Stimulated activated CD8-positive, alpha-beta memory T cell treated with anti-CD3 and anti-CD28 coated beads, Interleukin-4, amount 100 ng/mL, for 24 hours (primary cell): Measurements from ENCODE around the gene OR14I1.

Experiments used
- DNase-seq: peaks from one replicate; pipeline ENCODE4 v3.0.0-alpha.2; 2020; ENCODE audit warnings: low read depth

Gene OR14I1

GRCh38 chr1:248702714-248703113 is at the start of gene OR14I1:
Gene OR14I1, minus strand, starts transcription at chr1:248702766.
- DNase-seq = no peak

DNA sequence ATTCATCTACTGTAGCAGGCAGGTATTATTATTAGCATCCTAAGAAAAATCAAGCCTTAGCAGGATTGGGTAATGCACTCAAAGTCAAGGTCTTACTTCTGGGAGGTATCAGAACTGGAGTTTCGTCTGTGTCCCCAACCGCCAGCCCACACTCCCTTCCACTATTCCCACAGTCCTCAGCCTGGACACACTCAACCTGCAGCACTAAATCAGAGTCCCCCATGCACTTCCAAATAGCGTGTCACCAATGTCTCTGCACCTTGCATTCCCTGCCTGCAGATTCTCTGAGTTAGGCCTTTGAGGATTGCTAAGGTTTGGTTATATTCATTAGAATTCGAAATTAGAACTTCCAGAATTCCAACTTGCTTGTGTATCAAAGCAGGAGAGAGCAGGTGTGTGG is 49.1 kb upstream of the OR14I1 start:
- no peak for DNase-seq

GRCh38 chr1:248751142-248751541 is 48.6 kb upstream of the OR14I1 start:
- DNase-seq = no peak

GRCh38 chr1:248750496-248750895 is 47.9 kb upstream of the OR14I1 start:
- DNase-seq = no peak

GRCh38 chr1:248748211-248748610 is 45.6 kb upstream of the OR14I1 start:
- DNase-seq = no peak

DNA sequence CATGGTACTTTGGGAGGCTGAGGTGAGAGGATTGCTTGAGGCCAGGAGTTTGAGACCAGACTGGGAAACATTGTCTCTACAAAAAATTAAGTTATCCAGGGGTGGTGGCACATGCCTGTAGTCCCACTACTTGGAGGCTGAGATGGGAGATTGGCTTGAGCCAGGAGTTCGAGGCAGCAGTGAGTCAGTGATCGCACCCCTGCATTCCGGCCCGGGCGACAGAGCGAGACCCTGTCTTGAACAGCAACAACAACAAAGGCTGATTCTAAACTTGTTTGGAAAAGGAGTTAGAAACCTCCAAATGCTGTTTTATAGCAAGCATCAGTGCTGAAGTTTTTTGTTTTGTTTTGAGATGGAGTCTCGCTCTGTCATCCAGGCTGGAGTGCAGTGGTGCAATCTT is 38.3 kb upstream of the OR14I1 start:
- DNase-seq = no peak

DNA sequence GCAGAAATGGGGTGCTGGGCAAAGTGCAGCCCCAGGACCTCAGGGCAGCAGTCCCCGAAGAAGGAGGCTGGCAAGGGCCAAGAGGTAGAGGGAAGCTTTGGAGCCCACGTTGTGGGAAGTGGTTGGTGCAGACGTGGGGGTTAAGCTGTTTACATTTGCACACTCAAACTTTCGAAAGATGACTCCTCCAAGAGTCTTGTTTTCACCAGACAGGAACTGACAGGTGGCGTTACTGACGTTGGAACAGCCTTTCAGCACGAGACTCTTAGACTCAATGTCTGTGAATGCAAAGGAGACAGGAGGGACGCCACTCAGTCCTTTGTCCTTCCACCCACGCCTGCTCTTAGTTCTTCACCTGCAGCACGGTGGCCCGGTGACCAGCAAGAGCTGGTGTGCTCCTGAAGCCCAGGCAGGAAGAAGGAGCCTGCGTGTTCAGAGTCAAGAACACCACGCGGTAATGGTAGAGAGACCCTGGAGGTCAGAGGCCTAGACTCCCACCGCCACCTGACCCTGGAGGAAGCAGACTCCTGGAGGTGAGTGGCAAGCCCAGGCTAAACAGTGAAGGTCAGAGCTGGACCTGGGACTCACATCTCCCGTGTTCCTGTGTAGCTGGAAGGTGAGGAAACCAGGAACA is 37.1 kb upstream of the OR14I1 start:
- DNase-seq = no peak

GRCh38 chr1:248737457-248737856 is 34.9 kb upstream of the OR14I1 start:
- DNase-seq = no peak

DNA sequence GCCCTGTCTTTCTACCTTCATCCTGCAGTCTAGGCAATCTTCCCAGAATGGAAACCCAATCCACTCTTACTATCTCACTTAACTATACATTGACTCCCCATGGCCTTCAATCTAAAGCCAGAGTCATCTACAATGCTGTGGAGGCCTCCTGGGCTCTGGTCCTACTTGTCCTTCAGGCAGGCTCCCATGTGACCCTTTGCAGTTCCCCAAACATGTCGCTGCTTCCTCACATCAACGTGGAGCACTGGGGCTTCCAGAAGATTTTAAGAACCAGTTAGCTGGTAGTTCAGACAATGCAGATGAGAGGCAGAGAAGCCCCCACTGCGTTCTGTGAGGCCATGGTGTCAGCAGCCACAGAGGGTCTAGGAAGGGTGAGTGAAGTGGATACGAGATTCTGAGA is 34.4 kb upstream of the OR14I1 start:
- no peak for DNase-seq

DNA sequence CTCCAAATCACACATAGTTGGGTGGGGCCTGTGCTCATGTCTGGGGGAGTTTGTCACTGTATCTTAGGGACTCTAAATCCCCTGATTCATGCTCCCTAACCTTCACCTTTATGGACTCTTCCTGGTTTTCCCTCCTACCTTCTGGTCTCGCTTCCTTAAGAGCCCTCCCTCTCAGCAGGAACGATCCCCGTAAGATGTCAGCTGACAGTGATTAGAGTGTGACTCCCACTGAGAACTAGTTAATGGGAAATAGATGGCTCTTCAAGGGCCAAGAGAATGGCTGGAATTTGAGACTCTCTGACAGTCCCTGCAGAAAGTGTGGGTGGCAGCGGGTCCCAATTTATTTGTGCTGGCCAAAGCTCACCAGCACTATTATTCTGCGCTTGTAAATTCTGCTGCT is 31.0 kb upstream of the OR14I1 start:
- DNase-seq = no peak

DNA sequence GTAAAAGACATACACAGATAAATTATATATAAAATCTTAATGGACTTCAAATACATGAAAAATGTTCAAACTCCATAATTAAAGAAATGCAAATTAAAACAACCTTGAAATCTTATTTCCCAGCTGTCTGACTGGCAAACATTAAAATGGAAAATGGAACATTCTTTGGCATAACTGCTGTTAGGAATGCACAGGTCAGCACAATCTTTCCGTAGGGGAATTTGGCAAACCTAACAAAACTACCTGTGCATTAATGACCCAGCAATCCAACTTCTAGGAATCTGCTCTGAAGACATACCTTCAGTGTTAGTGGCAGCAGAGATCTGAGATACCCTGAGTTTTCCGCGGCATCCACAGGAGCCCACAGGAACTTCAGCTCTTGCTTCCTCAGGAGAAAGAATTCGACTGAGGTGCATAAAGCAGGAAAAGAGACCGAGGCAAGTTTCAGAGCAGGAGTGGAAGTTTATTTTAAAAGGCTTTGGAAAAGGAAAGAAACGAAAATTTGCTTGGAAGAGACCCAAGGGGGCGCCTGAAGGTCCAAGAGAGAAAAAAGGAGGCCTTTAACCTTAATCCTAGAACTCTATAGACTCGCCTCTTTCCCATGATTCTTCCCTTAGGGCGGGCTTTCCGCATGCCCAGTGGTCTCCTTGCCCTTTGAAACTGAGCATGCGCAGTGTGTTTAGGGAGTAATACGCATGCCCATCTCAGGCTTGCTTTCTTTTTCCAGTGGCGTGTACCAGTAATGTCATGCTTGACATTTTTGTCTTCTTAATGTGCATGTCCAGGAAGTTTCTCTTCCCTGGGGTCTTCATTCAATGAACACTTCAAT is 28.2 kb upstream of the OR14I1 start:
- DNase-seq = no peak

GRCh38 chr1:248714248-248714647 is 11.7 kb upstream of the OR14I1 start:
- no peak for DNase-seq

DNA sequence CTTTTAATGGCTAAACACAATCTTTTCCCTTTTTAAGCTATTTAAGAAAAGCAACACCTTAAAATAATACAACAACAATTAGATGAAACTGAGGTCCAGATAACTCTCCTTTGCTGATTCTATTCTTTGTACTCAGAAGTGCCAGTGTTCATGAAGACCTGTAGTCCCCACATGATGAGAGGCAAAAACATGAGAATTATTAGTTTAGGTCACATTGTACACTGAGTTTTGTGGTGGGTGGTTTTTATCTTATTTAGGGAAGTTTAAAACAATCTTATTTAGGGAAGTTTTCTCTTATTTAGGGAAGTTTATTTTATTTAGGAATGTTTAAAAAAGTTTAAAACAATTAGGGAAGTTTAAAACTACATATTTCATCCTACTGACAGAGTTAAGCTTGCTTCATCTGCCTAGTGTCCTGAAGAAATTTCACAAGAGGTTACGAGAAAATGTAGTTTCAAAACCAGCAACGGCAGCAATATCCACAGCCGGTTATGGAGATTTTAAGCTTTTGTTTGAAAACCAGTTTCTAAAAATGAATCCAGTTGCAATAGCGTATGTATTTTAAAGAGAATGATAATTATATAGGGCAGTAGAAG is 7.8 kb upstream of the OR14I1 start:
- no peak for DNase-seq

DNA sequence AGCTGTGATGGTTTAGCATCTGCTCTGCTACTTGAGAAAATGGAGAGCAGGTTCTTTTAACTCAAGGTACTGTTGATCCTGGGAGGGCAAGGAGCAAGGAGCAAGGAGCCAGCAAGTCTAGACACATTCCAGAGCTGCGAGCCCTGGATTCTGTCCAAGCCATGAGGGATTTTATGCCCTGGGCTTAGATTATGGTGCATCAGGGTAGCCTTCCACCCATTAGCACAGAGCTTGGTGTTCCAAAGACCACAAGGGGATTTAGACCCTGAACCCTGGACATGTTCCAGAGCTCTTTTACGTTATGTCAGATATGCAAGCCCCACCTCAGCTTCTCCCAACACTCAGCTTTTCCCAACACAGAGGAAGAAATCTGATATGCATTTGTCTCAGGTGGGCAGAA is 2.0 kb upstream of the OR14I1 start:
- no peak for DNase-seq

- no peak for DNase-seq
These were observed 1.1 kb upstream of the OR14I1 start for GRCh38 chr1:248703674-248704073.

- no peak for DNase-seq
These were observed 3.5 kb downstream of the OR14I1 start for GRCh38 chr1:248699099-248699498.

DNA sequence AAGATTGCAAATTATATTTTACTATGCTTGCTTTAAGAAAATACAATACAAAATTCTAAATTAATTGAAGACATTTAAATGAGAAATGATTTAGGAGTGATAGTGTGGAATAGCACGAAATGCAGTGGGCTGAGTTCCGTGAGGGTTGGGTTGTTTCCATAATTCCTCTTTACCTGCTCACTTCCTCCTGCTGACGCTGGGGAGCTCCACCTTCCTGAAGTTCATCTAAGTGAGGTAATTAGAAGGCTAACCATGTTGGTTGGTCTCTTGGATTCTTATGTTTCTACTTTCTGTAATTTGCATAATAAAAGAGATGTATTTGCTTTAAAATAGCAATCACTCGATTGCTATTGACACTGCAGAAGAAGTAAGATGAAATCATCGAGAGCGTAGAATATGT is 4.7 kb downstream of the OR14I1 start:
- no peak for DNase-seq

GRCh38 chr1:248696774-248697173 is 5.8 kb downstream of the OR14I1 start:
- no peak for DNase-seq

GRCh38 chr1:248696261-248696660 is 6.3 kb downstream of the OR14I1 start:
- no peak for DNase-seq

DNA sequence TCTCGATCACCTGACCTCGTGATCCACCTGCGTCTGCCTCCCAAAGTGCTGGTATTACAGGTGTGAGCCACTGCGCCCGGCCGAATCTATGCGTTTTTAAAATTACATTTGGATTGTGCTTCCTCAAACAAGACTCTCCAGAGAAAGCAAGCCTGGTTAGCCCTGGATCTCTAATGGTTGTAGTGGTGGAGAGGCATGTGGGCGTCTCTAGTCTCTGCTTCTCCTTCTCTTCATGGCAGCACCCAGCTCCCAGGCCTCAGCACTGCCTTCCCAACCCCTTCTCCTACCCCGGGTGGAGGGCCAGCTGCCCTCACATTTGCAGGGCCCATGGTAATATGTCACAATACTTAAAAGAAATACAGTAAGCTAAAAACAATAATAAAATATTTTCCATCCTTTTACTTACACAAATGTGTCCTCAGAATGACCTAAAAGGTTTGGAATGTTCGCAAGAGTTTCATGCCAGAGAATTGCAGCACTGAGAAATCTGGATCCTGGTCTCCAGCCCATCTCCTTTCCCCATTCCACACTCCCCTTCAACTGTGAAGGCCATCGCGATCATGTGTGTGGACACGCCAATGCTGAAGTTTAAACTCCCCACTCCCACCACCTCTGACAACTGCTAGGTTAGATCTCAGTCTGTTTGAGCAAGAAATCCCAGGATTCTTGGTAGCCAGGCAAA is 7.0 kb downstream of the OR14I1 start:
- no peak for DNase-seq

DNA sequence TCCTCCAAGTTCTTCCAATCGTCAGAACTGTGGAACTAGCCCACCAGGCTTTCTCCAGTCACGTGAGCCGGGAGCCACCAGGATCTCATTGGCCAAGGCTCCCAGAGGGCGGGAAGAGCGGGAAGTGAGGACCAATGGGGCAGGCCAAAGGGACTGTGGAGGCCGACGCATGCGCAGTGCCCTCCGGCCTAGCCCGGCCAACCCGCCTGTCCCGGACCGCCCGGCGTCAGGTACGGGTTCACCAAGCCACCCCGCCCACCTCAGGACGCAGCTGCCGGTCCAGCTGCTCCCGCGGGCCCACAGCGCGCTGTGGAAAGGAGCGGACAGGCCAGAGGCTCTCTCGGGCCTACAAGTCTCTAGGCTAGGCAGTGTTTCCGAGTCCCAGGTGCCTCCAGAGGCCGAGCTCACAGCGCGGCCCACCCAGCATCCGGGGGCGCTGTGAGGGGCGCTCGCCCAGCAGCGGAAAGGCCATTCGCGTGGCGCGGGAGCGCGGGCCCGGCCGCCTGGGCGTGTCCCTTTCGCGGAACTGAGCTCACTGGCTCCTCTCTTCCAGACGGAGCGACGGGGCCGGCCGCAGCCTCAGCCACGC is 10.9 kb downstream of the OR14I1 start:
- DNase-seq = no peak

- no peak for DNase-seq
These were observed 13.9 kb downstream of the OR14I1 start for GRCh38 chr1:248688527-248689298.
